ENCODE results near the gene STK11. TPM values are rescaled to one million over a fixed set of nuclear protein-coding genes. Genes with fewer than 3 reads are reported as not detected.

Gene STK11
- total RNA-seq, 4 donors from 2014 or later: 60.2 to 83.4 (median 71.1) TPM

DNA sequence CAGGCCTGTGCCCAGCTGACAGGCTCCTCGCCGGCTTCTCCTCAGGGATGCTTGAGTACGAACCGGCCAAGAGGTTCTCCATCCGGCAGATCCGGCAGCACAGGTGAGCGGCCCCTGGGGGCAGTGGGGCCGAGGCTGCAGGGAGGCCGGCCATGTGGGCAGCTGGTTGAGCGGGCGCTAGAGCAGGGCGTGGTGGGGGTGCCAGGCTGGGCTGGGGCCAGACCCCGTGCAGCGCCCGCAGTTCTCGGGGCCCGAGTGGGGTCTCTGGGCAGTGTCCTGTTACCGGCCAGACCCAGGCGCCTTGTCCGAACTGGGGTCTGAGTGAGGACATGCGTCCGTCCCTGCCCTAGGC, 16.3 kb downstream of the STK11 start:
- 96% methylated on average over 15 of the region's 22 CpGs; no CpG with 5 or more reads in 1 of the 2 donors for WGBS, 2 donors
- Histone ChIP-seq H3K4me3 (replicated peaks in 1 of 3) (no peak overlapping the region), H3K27me3 (no peaks in the 10 kb centered on the region), H3K36me3 (peaks cover 45 to 55% of the 10 kb centered on the region in 2 donors), H3K4me1 (peaks cover 0 to 10% of the 10 kb centered on the region in 2 donors), H3K9me3 (no peaks in the 10 kb centered on the region), H3K27ac (no peak overlapping the region)
- no peak for DNase-seq
- intact Hi-C loops (cut with DNase I): no loop called here
- no peak for TF ChIP-seq POLR2A (IDR thresholded peaks at IDR 0.05)
- TF ChIP-seq, protein P1, sequence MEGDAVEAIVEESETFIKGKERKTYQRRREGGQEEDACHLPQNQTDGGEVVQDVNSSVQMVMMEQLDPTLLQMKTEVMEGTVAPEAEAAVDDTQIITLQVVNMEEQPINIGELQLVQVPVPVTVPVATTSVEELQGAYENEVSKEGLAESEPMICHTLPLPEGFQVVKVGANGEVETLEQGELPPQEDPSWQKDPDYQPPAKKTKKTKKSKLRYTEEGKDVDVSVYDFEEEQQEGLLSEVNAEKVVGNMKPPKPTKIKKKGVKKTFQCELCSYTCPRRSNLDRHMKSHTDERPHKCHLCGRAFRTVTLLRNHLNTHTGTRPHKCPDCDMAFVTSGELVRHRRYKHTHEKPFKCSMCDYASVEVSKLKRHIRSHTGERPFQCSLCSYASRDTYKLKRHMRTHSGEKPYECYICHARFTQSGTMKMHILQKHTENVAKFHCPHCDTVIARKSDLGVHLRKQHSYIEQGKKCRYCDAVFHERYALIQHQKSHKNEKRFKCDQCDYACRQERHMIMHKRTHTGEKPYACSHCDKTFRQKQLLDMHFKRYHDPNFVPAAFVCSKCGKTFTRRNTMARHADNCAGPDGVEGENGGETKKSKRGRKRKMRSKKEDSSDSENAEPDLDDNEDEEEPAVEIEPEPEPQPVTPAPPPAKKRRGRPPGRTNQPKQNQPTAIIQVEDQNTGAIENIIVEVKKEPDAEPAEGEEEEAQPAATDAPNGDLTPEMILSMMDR (IDR thresholded peaks at IDR 0.05): no peak

DNA sequence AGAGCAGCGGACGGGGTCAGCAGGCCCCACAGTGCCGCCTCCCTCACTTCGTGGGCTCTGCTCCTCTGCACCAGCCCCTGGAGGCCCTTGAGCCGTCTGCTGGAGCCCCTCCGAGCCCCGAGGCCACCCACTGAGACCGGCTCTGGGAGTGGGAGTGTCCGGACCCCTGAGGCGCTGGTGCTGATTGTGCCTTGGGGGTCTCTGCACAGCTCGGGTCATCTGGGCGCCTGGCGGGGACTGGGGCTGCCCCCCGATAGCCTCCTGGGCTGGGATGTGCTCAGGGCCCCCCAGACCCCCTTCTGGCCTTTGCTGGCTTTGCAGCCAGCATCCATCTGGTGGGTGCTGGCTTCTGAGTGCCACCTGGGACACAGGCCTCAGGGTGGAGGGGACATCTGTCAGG, 16.8 kb downstream of the STK11 start:
- 95% methylated on average over 4 of the region's 14 CpGs; no CpG with 5 or more reads in 1 of the 2 donors for WGBS, 2 donors
- TF ChIP-seq POLR2A (IDR thresholded peaks at IDR 0.05): no peak
- TF ChIP-seq, protein P1 (IDR thresholded peaks at IDR 0.05): no peak
- Histone ChIP-seq H3K27me3 (no peaks in the 10 kb centered on the region), H3K9me3 (no peaks in the 10 kb centered on the region), H3K4me3 (replicated peaks in 1 of 3) (no peak overlapping the region), H3K4me1 (peaks cover 0 to 10% of the 10 kb centered on the region in 2 donors), H3K36me3 (peaks cover 48 to 60% of the 10 kb centered on the region in 2 donors), H3K27ac (no peak overlapping the region)
- intact Hi-C loops (cut with DNase I): no loop called here
- no peak for DNase-seq

DNA sequence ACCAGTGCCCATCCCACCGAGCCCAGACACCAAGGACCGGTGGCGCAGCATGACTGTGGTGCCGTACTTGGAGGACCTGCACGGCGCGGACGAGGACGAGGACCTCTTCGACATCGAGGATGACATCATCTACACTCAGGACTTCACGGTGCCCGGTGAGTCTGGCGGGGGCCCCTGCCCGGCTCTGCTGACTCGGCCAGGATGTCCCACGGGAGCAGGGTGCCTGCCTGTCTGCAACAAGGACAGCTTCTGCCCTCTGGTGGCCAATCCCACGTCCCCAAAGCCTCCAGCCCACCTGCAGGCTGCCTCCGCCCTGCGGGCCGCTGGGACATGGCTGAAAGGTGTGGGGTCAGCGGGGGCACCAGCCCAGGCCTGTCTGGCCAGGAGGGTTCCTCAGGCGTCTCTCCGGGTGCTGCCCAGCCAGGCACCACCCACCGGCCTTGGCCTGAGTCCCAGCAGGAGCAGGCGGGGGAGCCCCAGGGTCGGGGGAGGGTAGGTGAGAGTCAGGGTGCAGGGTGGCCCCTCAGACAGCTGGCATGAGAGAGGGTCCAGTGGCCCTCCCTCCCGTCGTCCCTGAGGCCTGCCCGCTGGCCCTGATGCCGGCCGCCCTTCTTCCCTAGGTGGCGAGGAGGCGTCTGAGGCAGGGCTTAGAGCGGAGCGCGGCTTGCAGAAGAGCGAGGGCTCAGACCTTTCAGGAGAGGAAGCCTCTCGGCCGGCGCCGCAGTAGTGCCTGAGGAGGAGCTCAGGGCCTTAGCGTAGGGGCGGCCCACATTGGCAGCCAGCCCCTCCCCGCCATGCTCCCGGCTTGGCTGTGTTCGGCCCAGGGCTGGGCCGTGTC, 17.7 kb downstream of the STK11 start:
- peaks cover 56 to 68% of the 10 kb centered on the region in 2 donors for H3K36me3 ChIP-seq
- no peak overlapping the region for H3K4me3 ChIP-seq (replicated peaks in 1 of 3)
- DNase-seq: no peak
- H3K27ac ChIP-seq: no peak overlapping the region
- no peaks in the 10 kb centered on the region for H3K27me3 ChIP-seq
- TF ChIP-seq, protein P1 (IDR thresholded peaks at IDR 0.05): peak in 1 of 6 experiments; percentile 19
- TF ChIP-seq POLR2A (IDR thresholded peaks at IDR 0.05): no peak
- H3K9me3 ChIP-seq: no peaks in the 10 kb centered on the region
- peaks cover 0 to 10% of the 10 kb centered on the region in 2 donors for H3K4me1 ChIP-seq
- WGBS, 2 donors: 85 to 89% methylated on average over 16 to 19 of the region's 48 CpGs
- intact Hi-C loops (cut with DNase I): no loop called here

DNA sequence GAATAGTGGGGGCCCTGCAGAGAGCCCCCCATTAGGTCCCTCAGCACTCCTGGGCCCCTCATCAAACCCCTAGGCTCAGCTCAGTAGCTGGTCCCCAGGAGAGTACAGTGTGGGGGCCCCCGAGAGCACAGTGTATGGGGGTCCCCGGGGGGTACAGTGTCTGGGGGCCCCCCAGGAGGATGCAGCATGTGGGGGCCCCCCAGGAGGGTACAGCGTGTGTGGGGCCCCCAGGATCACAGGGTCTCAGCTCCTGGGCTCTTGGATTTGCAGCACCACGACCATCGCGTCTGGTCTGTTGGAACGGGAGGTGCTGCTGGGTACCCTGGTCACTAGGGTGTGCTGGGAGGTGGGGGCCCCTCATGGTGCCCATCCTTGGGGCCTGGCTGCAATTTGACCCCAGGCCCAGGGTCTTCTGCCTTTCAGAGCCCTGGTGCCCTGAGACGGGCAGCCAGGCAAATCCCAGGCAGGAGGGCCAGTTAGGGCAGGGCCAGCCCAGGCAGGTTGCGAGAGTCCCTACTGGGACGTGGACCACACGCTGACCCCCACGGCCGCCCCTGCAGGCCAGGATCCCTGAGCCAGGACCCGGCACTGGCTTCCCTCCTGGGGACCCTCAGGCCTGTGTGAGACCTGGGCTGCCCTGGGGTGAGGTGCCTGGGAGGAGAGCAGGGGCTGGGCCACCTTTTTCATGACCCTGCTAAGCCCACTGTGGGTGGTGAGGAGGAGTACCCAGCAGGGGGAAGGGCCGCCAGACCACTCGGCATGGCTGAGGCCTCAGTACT, 18.7 kb downstream of the STK11 start:
- H3K36me3 ChIP-seq: peaks cover 57 to 68% of the 10 kb centered on the region in 2 donors
- no peak overlapping the region for H3K27ac ChIP-seq
- H3K9me3 ChIP-seq: no peaks in the 10 kb centered on the region
- no peaks in the 10 kb centered on the region for H3K27me3 ChIP-seq
- WGBS, 2 donors: no CpG with 5 or more reads among the region's 16 CpGs
- DNase-seq: no peak
- H3K4me1 ChIP-seq: peaks cover 0 to 10% of the 10 kb centered on the region in 2 donors
- H3K4me3 ChIP-seq (replicated peaks in 1 of 3): no peak overlapping the region
- TF ChIP-seq POLR2A (IDR thresholded peaks at IDR 0.05): no peak
- TF ChIP-seq, protein P1 (IDR thresholded peaks at IDR 0.05): no peak
- intact Hi-C loops (cut with DNase I): no loop called here

Data from thyroid gland (tissue), 4 donors.